Activated naive CD8-positive, alpha-beta T cell treated with anti-CD3 and anti-CD28 coated beads, Interleukin-2, amount 10 ng/mL, durations not matched to agents 7 days and 5 days (primary cell): ENCODE results near the gene TADA2A. TPM values are rescaled to one million over a fixed set of nuclear protein-coding genes. Genes with fewer than 3 reads are reported as not detected.
A peak's percentile ranks its signal among the peaks of the same experiment; 100 is the strongest.

ENCODE experiments used
- ATAC-seq: fragments of 150-1000 bp; cut with Tn5 transposase; one replicate; pipeline ENCODE4 v1.10.0; 2021; ENCODE audit warnings: low read depth, moderate library complexity
- POLR2A ChIA-PET: fragments of 350-600 bp; sonication (Branson Sonifier 250); formaldehyde crosslinking; loops from one replicate; lab custom pipeline; 2021; ENCODE audit warnings: antibody characterized with exemption; lab: Charles Lee
- DNase-seq: peaks from one replicate; pipeline ENCODE4 v3.0.0; 2021
- H3K27ac Mint-ChIP-seq: one replicate; pipeline ENCODE4 v1.8.0; 2022; ENCODE audit warnings: mild to moderate bottlenecking, mixed read lengths
- H3K27me3 Mint-ChIP-seq: one replicate; pipeline ENCODE4 v1.8.0; 2022; ENCODE audit warnings: mild to moderate bottlenecking, moderate library complexity, mixed read lengths
- H3K36me3 Mint-ChIP-seq: one replicate; pipeline ENCODE4 v1.8.0; 2021; ENCODE audit warnings: mild to moderate bottlenecking, mixed read lengths
- H3K4me1 Mint-ChIP-seq: one replicate; pipeline ENCODE4 v1.8.0; 2021; ENCODE audit warnings: mixed read lengths
- H3K4me3 Mint-ChIP-seq: one replicate; pipeline ENCODE4 v1.8.0; 2022; ENCODE audit warnings: mild to moderate bottlenecking, moderate library complexity, mixed read lengths
- H3K9me3 Mint-ChIP-seq: one replicate; pipeline ENCODE4 v1.8.0; 2021; ENCODE audit warnings: mixed read lengths
- total RNA-seq, 2 experiments: library from RNA; stranded (reverse); gene quantifications; one replicate each; pipeline ENCODE4 v1.2.3, GENCODE V29; 2021

Gene TADA2A
- total RNA-seq, 2 experiments from 2014 or later, result 34.5 to 35.8 TPM

DNA sequence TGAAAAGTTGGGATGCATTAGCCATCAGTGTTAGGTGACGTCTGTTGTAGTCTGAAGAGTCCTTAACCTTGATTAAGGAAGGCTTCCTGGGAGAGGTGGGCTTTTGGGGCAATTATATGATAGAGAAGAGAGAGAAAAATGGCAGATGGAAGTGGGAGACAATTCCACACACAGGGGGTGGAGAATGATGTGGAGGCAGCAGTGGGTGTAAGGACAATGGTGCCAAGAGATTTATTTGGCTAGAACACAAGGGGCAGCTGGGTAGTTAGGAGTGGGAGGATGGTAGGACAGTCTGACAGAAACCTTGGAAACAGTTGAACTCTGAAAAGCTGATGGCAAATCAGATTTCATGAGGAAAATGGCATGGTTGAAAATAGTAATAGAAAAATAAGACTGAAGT, 72.3 kb downstream of the TADA2A start:
- no peaks in the 10 kb centered on the region for H3K9me3 Mint-ChIP-seq
- no peak overlapping the region for H3K27ac Mint-ChIP-seq
- no peak overlapping the region for H3K4me3 Mint-ChIP-seq
- peaks cover 25% of the 10 kb centered on the region for H3K36me3 Mint-ChIP-seq
- POLR2A ChIA-PET, result no interaction called here
- peaks cover 12% of the 10 kb centered on the region for H3K4me1 Mint-ChIP-seq
- H3K27me3 Mint-ChIP-seq, result no peaks in the 10 kb centered on the region
- ATAC-seq, result no peak
- DNase-seq, result no peak

GRCh38 chr17:37480427-37480826, 73.7 kb downstream of the TADA2A start:
- H3K27me3 Mint-ChIP-seq, result no peaks in the 10 kb centered on the region
- no peak overlapping the region for H3K27ac Mint-ChIP-seq
- H3K9me3 Mint-ChIP-seq, result no peaks in the 10 kb centered on the region
- no peak for DNase-seq
- H3K36me3 Mint-ChIP-seq, result peaks cover 21% of the 10 kb centered on the region
- peaks cover 12% of the 10 kb centered on the region for H3K4me1 Mint-ChIP-seq
- no peak overlapping the region for H3K4me3 Mint-ChIP-seq
- POLR2A ChIA-PET, result no interaction called here
- no peak for ATAC-seq

GRCh38 chr17:37481001-37481665, 74.4 kb downstream of the TADA2A start:
- no peaks in the 10 kb centered on the region for H3K9me3 Mint-ChIP-seq
- H3K27me3 Mint-ChIP-seq, result no peaks in the 10 kb centered on the region
- peaks cover 12% of the 10 kb centered on the region for H3K4me1 Mint-ChIP-seq
- H3K36me3 Mint-ChIP-seq, result peaks cover 16% of the 10 kb centered on the region
- POLR2A ChIA-PET, result interaction anchor here (0.7 kb wide), 1 partner anchor 144 kb away, joined by 3 read pairs; no protein-coding TSS in a partner anchor
- H3K4me3 Mint-ChIP-seq, result no peak overlapping the region
- H3K27ac Mint-ChIP-seq, result no peak overlapping the region
- ATAC-seq, result no peak
- no peak for DNase-seq

- no peaks in the 10 kb centered on the region for H3K9me3 Mint-ChIP-seq
- H3K27ac Mint-ChIP-seq, result no peak overlapping the region
These were observed 76.8 kb downstream of the TADA2A start for GRCh38 chr17:37483311-37484039.

DNA sequence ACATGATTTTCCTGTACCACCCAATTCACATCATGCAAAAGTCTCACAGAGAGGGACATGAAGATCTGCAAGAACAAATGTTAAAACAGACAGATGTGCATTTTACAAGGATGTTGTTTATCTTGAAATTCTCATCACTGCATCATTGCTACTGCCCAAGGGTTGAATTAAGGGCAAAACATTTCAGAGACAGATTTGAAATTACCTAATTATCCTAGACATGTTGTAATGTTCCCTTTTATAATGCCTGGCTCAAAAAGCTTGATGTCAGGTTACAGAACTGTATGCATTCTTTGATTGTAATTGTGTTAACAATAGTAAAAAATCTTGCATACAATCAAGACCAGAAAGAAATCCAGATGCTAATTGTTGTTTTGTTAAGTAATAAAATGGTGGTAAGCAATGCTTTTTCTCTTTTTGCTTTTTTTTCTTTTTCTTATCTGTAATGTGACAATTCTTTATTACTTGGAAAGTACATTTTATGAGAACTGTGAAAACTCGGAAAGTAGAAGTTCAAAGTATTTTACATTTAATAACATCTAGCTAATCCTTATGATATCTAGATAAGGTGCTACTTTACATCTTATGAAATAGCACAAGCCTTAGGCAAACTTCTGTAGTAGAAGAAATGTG, 79.4 kb downstream of the TADA2A start:
- Mint-ChIP-seq H3K36me3 (peaks cover 3% of the 10 kb centered on the region), H3K27me3 (no peaks in the 10 kb centered on the region), H3K27ac (no peak overlapping the region), H3K9me3 (no peaks in the 10 kb centered on the region), H3K4me1 (peaks cover 32% of the 10 kb centered on the region), H3K4me3 (no peak overlapping the region)
- ATAC-seq, result no peak
- POLR2A ChIA-PET, result no interaction called here
- no peak for DNase-seq

More at GRCh38 chr17:37483311-37484039, 76.8 kb downstream of the TADA2A start:
- Mint-ChIP-seq H3K27me3 (no peaks in the 10 kb centered on the region), H3K36me3 (peaks cover 11% of the 10 kb centered on the region), H3K4me1 (peaks cover 18% of the 10 kb centered on the region), H3K4me3 (no peak overlapping the region)
- ATAC-seq (no peak), DNase-seq (no peak)
- POLR2A ChIA-PET, result interaction anchor here (1.3 kb wide), 1 partner anchor 12 kb away, joined by 3 read pairs; no protein-coding TSS in a partner anchor

DNA sequence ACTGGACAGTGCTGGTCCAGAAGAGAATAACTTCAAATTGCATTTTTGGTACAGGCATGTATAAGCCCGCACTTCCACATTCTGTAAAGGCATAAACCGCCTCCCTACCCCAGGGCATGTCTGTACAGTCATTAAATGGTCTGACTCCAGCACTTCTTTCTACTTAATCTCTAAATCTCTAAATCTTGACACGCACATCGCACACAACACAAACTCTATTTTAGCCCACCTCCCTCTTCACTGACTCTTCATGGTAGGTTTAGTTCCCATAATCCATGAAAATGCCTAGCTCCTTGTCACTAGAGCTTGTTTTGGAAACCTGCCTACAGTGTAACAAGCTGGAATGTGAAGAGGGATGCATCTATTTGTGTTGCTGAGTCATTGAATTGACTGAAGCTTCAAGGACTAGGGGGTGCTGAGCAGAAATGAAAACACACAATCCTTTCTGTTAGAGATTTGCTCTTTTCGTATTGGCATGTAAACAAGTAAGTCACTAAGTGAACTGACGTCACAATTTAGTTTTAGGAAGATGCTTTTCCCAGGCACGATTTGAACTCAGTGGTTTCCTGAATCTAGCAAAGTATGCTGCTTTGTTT, 81.4 kb downstream of the TADA2A start:
- H3K9me3 Mint-ChIP-seq, result no peaks in the 10 kb centered on the region
- peak overlapping the region; percentile 90 for H3K4me3 Mint-ChIP-seq
- ATAC-seq (no peak), DNase-seq (no peak)
- H3K27me3 Mint-ChIP-seq, result no peaks in the 10 kb centered on the region
- H3K36me3 Mint-ChIP-seq, result peaks cover 2% of the 10 kb centered on the region
- POLR2A ChIA-PET, result interaction anchor here (2.4 kb wide), 1 partner anchor 58 kb away, joined by 8 read pairs; no protein-coding TSS in a partner anchor
- peaks cover 28% of the 10 kb centered on the region for H3K4me1 Mint-ChIP-seq
- peak overlapping the region; percentile 91 for H3K27ac Mint-ChIP-seq

DNA sequence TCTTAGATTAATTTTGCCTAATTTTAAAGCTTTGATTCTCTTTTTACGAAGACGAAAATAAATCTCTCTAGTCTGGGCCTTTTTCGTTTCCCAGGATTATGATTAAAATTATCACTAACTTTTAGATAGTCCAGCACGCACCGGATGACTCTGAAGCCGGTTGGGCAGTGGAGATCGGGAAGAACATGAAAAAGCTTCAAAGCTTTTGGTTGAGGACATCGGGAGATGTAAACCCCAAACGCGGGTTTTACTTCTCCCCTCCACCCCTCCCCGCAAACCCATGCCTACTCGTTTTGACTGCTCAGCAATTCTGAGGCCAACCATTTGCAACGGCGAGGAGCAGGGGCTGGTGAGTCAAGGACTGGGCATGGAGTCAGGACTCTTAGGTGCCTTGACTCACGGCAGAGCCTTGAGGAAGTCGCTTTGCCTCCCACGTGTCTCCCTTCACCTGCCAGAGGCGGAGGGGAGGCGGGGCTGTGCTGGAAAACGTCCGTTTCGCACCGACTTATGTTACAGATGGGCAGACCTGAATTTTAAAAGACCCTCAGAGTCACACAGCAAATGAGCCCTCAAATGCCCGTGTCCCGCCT, 82.0 kb downstream of the TADA2A start:
- POLR2A ChIA-PET, result interaction anchor here (0.6 to 2.4 kb wide), 3 partner anchors 29 to 130 kb away, joined by 3 to 8 read pairs (median 3); no protein-coding TSS in a partner anchor
- Mint-ChIP-seq H3K4me1 (peaks cover 25% of the 10 kb centered on the region), H3K9me3 (no peaks in the 10 kb centered on the region), H3K27me3 (no peaks in the 10 kb centered on the region), H3K27ac (peak overlapping the region; percentile 91), H3K4me3 (peak overlapping the region; percentile 90), H3K36me3 (peaks cover 2% of the 10 kb centered on the region)
- peak; percentile 20 for ATAC-seq
- DNase-seq, result peak; percentile 59

DNA sequence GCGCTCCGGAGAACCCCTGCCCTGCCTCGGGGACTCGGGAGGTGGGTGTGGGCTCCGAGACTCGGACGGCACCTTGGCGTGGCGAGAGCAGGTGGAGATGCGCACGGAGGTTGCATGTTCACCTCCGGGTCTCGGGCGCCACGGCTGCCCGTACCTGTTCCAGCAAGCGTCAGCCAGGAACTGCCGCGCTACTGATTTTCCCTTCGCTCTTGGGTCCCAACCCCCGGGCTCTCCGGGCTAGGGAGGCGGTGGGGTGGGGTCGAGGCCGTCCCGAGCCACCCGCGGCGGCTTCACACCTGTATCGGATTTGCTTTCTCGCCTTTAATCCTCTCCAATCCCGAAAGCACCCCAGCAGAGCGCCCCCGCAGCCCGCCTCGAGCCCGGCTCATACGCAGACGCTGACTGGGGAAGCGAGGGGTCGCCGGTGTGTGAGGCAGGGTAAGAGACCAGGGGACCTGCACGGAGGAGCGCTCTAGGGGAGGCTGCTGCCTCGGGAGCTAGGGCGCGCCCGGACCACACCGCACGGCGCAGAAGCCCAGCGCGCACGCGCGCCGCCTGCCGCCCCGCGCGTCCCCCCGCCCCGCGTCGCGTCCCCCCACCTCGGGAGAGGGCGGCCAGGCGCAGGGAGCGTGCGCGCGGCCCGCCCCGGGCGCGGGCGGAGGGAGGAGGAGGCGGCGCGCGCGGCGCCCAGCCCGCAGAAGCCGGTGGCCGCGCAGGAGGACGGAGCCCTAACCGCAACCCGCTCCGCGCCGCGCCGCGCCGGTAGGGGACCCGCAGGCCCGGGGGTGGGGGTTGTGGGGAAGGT, 82.7 kb downstream of the TADA2A start, which contains the start of gene DUSP14:
Gene DUSP14, plus strand, starts transcription at position 695 of the 805 bp plus-strand sequence. CDS start 22,382 bp downstream, outside the sequence.
- Mint-ChIP-seq H3K27me3 (no peaks in the 10 kb centered on the region), H3K36me3 (no peaks in the 10 kb centered on the region), H3K27ac (peak within 1 kb of the TSS; percentile 91), H3K4me1 (peaks cover 24% of the 10 kb centered on the region), H3K9me3 (no peaks in the 10 kb centered on the region), H3K4me3 (peak within 1 kb of the TSS; percentile 91)
- peak; percentile 88 for DNase-seq
- POLR2A ChIA-PET, result interaction anchor here (0.6 to 2.4 kb wide), 4 partner anchors 30 to 130 kb away, joined by 3 to 8 read pairs (median 3); no protein-coding TSS in a partner anchor
- peak; percentile 85 for ATAC-seq

- Mint-ChIP-seq H3K4me1 (peaks cover 24% of the 10 kb centered on the region), H3K27me3 (no peaks in the 10 kb centered on the region)
These were observed 83.4 kb downstream of the TADA2A start for GRCh38 chr17:37490022-37490587.

DNA sequence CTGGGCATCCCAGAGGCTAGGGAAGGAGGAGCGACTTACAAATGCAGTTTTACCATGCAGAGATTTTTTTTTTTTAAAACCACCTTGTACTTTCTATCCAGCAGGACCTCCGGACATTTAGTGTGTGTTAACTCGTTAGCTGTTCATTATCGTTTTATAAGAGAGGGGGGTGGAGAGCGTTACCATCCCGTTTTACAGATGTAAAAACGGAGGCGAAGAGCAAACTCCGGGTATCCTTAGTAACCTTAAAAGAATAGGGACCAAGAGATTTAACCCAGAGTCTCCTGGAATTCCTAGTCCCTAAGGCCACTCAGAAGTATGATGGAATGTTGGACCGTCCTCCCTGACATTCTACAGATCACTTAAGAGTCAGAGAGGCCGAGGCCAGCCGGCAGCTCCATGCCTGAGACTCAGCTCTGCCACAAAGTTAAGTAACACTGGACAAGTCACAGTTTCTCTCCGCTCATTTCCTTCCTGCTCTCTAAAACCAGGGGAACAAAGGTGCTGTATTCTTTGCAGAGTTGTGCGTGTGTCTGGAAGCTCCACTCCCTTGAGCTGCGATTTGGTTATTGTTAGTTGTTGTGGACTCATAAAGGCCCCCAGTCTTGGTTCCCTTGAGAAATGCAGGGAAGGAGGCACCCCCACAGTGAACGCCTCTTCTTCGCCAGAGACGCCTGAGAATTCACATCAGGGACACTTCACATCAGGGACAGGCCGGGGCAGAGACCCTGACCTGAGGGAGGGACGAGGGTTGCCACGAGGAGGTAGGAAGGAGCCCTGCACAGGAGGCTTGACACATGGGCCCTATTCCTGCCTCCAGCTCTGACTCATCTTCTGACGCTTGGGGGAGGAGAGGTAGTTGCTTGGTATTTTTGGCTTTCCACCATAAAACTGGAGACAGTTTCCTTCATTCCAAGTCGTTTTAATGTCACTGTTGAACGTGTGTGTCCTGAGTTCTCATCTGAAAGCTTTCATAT, 84.2 kb downstream of the TADA2A start:
- H3K9me3 Mint-ChIP-seq, result no peaks in the 10 kb centered on the region
- H3K36me3 Mint-ChIP-seq, result no peaks in the 10 kb centered on the region
- H3K27ac Mint-ChIP-seq, result peak overlapping the region; percentile 80
- no peaks in the 10 kb centered on the region for H3K27me3 Mint-ChIP-seq
- peak overlapping the region; percentile 91 for H3K4me3 Mint-ChIP-seq
- ATAC-seq (no peak), DNase-seq (no peak)
- POLR2A ChIA-PET, result interaction anchor here (0.6 kb wide), 2 partner anchors 18 to 84 kb away, joined by 3 to 7 read pairs; partner anchors contain the start of genes ACACA and TADA2A
- peaks cover 24% of the 10 kb centered on the region for H3K4me1 Mint-ChIP-seq

More at GRCh38 chr17:37490022-37490587, 83.4 kb downstream of the TADA2A start:
- Mint-ChIP-seq H3K36me3 (no peaks in the 10 kb centered on the region), H3K4me3 (peak overlapping the region; percentile 91), H3K27ac (peak overlapping the region; percentile 80), H3K9me3 (no peaks in the 10 kb centered on the region)
- POLR2A ChIA-PET, result interaction anchor here (0.6 to 2.4 kb wide), 4 partner anchors 17 to 131 kb away, joined by 3 to 8 read pairs (median 5); no protein-coding TSS in a partner anchor
- ATAC-seq (peak; percentile 62), DNase-seq (peak; percentile 80)

DNA sequence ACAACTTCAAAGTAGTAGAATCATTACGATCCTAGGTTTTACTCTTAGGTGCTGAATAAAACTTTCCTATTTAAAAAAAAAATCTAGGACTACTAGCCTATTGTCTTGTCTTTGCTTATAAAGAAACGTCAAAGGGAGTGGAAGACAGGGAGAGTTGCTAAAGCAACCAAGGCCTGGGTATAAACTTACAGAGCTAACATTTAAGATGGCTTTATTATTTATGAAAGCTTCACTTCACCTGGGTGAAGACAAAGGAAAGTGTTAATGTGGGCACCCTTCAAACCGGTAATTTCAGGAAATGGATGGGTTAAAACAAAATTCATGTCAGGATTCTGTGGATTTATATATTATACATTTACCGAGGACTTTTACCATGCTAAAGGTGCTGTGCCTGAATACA, 85.5 kb downstream of the TADA2A start:
- no peak overlapping the region for H3K4me3 Mint-ChIP-seq
- H3K27me3 Mint-ChIP-seq, result no peaks in the 10 kb centered on the region

More for the DNA sequence above, 85.5 kb downstream of the TADA2A start:
- H3K9me3 Mint-ChIP-seq, result no peaks in the 10 kb centered on the region
- no peaks in the 10 kb centered on the region for H3K36me3 Mint-ChIP-seq
- DNase-seq (no peak), ATAC-seq (no peak)
- H3K4me1 Mint-ChIP-seq, result peaks cover 24% of the 10 kb centered on the region
- no peak overlapping the region for H3K27ac Mint-ChIP-seq
- POLR2A ChIA-PET, result no interaction called here
